SK-N-SH treated with all-trans-retinoic acid at 6 μM for 48 hours (cell line): ENCODE results near the gene CXorf65.

Experiments
- BACH2 ChIP-seq: fragments of 250-450 bp; sonication (Bioruptor Pico); IDR thresholded peaks from 2 replicates; pipeline ENCODE4 v1.9.0; 2021; ENCODE audit warnings: mild to moderate bottlenecking, borderline replicate concordance
- ISL1 ChIP-seq: fragments of 250-450 bp; sonication (Bioruptor Pico); IDR thresholded peaks from 2 replicates; pipeline ENCODE4 v2.1.2; 2022; ENCODE audit warnings: mild to moderate bottlenecking, moderate library complexity
- PATZ1 ChIP-seq: fragments of 250-450 bp; sonication (Bioruptor Pico); IDR thresholded peaks from 2 replicates; pipeline ENCODE4 v1.8.0; 2020; ENCODE audit warnings: mild to moderate bottlenecking, moderate library complexity, borderline replicate concordance
- POU6F1 ChIP-seq: fragments of 250-450 bp; sonication (Bioruptor Pico); IDR thresholded peaks from 2 replicates; pipeline ENCODE4 v1.8.0; 2021; ENCODE audit warnings: low read depth, mild to moderate bottlenecking, moderate library complexity, borderline replicate concordance
- SNAI2 ChIP-seq: fragments of 250-450 bp; sonication (Bioruptor Pico); IDR thresholded peaks from 2 replicates; pipeline ENCODE4 v1.5.0; 2020; ENCODE audit warnings: mild to moderate bottlenecking, moderate library complexity

- TF ChIP-seq ISL1 (CRISPR knock-in tag) (no peak), BACH2 (no peak), POU6F1 (CRISPR knock-in tag) (no peak), PATZ1 (CRISPR knock-in tag) (no peak), SNAI2 (CRISPR knock-in tag) (no peak)
These were observed 5.7 kb downstream of the CXorf65 start for GRCh38 chrX:71100581-71101505.
